Measurements from ENCODE around the gene PRKD1.

PRKD1 gene

DNA sequence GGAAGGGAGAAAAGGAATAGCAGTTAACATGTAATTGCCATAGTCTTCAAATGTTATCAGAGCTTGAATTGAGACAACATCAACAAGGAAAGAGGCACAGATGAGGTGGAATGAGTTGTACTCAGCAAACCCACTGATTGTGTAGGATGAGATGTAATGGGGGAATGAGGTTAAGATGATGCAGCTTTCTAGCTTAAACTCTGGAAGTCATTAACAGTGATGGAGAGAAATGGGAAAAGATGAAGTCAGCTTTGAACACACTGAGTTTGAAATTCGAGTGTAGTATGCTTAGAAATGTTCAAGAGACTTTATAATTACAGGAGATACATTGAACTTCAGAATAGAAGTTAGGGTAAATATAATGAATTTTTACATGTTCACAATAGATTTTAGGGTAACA lies 106.9 kb downstream of the PRKD1 start:
- no peak for DNase-seq (ENCODE audit: low spot score)
- in situ Hi-C loops (cut with MboI; ENCODE audit: low sequenced_read_pairs, unreplicated experiment) = no loop called here
- TF ChIP-seq, protein P1, sequence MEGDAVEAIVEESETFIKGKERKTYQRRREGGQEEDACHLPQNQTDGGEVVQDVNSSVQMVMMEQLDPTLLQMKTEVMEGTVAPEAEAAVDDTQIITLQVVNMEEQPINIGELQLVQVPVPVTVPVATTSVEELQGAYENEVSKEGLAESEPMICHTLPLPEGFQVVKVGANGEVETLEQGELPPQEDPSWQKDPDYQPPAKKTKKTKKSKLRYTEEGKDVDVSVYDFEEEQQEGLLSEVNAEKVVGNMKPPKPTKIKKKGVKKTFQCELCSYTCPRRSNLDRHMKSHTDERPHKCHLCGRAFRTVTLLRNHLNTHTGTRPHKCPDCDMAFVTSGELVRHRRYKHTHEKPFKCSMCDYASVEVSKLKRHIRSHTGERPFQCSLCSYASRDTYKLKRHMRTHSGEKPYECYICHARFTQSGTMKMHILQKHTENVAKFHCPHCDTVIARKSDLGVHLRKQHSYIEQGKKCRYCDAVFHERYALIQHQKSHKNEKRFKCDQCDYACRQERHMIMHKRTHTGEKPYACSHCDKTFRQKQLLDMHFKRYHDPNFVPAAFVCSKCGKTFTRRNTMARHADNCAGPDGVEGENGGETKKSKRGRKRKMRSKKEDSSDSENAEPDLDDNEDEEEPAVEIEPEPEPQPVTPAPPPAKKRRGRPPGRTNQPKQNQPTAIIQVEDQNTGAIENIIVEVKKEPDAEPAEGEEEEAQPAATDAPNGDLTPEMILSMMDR (IDR thresholded peaks at IDR 0.05; ENCODE audit: borderline replicate concordance, control extremely low read depth, extremely low read depth, insufficient read depth, missing control alignments) = no peak

DNA sequence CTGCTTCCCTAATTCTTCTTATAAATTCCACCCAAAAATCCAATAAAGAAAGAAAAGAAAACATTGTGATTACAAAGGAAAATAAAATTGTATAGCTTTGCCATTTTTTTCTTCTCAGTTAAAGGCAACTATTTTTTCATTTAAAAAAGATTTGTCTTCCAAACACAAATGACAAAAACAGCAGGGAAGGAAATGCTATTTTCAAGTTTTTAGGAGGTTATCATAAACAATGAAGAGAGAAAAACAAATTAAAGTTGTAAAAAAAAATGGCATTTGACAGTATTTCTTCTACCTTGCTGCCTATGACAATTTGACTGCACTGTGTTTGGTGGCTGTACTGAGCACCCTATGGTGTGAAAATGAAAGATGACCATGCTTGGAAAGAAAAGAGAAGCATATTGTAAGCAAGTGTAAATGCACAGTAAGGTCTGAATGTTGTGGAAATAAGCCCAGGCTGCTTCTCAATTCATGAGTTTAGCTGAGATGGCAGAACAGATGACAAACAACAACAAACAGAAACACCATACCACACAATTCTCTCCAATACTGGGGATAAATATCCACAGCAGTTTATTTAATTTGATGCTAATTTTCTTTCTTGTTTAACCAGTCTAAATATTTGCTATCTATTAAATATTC lies 109.8 kb downstream of the PRKD1 start:
- TF ChIP-seq, protein P1 (IDR thresholded peaks at IDR 0.05; ENCODE audit: borderline replicate concordance, control extremely low read depth, extremely low read depth, insufficient read depth, missing control alignments) = no peak
- in situ Hi-C loops (cut with MboI; ENCODE audit: low sequenced_read_pairs, unreplicated experiment) = no loop called here
- no peak for DNase-seq (ENCODE audit: low spot score)

DNA sequence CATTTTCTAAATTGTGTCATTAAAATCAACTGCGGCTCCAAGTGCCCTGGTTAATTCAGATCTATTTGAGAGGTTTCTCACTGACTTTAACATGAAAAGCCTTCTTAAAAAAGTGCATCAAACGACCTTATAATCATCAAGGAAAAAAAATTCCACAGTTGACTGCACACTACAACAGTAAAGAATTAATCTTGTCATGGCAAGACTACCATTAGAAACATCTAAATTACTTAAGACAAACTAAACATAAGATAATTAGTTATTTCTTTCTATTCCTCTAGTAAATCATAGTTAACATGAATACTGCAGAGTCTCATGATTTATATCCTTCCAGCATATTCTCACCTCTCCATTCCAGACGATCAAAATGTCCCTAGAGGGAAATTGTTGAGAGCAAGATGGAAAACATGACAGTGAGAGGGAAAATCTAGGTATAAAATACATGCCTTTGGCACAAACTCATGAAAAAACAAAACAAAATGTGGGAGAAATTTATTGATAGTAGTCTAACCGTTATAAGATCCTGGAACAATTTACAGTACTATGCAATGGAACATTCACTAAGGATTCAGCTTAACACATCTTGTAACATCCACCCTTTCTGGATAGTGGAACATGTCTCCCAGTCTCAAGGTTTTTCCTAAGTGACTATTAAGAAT lies 112.5 kb downstream of the PRKD1 start:
- TF ChIP-seq, protein P1 (IDR thresholded peaks at IDR 0.05; ENCODE audit: borderline replicate concordance, control extremely low read depth, extremely low read depth, insufficient read depth, missing control alignments) = no peak
- no peak for DNase-seq (ENCODE audit: low spot score)
- in situ Hi-C loops (cut with MboI; ENCODE audit: low sequenced_read_pairs, unreplicated experiment) = no loop called here

DNA sequence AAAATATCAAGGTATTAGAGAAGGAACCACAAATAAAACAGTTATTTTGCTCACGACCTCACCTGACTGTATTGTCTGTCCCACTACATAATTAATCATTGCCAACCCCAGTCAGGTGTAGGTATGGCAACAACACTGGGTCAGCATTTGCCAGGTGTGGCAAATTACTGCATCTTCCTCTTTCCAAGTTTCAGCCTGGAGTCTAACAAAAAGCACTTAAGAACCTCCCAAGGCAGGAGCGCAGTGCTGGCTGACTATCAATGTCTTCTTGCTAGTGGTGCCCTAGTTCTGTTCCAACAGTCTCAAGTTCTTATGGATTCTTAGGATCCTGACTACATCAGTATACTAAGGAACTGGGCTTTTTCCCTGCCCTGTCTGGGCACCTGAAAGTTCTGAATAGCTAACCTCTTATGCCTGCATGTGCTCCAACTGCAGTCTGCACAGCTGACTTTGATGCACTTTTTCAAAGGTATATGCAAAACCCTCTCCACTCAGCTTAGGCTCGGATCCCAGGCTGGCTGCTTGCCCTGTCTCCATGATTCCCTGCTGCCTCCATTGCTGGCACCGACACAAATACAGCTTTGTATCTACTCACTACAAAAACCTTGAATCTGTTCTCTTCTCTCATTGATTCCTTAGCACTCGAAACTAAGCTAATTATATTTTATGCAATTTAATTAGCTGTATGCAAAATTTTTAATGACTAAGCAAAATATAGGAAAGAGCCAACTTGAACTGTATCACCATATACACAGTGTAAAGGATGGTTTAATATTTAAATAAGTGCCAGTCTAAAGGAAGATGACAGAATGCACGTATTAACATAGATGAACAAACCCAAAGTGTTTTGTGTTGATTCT lies 113.3 kb downstream of the PRKD1 start:
- TF ChIP-seq, protein P1 (IDR thresholded peaks at IDR 0.05; ENCODE audit: borderline replicate concordance, control extremely low read depth, extremely low read depth, insufficient read depth, missing control alignments) = no peak
- in situ Hi-C loops (cut with MboI; ENCODE audit: low sequenced_read_pairs, unreplicated experiment) = no loop called here
- no peak for DNase-seq (ENCODE audit: low spot score)

DNA sequence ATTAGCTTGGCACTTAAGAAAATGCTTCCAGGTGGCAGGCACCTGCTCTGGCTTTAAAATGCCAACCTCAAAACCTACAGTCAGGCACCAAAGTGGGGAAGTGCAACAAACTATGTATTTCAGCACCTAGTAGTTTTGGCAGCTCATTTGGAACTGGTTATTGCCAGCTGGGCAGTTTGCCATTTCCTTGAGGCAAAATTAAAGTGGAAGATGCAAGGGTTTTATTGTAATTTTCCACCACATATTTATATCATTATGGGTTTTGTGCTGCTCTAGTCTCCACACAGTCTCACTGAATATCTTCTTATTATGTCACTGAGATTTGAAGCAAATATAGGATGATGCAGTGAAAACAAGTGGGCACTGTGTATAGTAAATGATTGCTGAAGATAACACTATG lies 117.0 kb downstream of the PRKD1 start:
- in situ Hi-C loops (cut with MboI; ENCODE audit: low sequenced_read_pairs, unreplicated experiment) = no loop called here
- TF ChIP-seq, protein P1 (IDR thresholded peaks at IDR 0.05; ENCODE audit: borderline replicate concordance, control extremely low read depth, extremely low read depth, insufficient read depth, missing control alignments) = no peak
- DNase-seq (ENCODE audit: low spot score) = no peak

DNA sequence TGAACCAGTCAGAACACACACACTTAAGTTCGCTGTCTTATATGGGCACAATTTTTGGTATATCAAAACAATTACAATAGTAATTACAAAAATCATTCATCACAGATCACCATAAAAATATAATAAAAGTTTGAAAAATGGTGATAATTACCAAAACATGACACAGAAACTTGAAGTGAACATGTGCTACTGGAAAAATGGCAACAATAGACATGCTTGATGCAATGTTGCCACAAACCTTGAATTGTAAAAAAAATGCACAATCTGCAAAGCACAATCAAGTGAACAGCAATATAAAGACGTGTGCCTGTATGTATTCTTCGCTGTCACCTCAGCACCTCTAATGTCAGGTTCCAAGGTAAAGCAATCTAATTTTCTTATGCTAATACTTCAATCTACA lies 117.6 kb downstream of the PRKD1 start:
- in situ Hi-C loops (cut with MboI; ENCODE audit: low sequenced_read_pairs, unreplicated experiment) = no loop called here
- TF ChIP-seq, protein P1 (IDR thresholded peaks at IDR 0.05; ENCODE audit: borderline replicate concordance, control extremely low read depth, extremely low read depth, insufficient read depth, missing control alignments) = no peak
- no peak for DNase-seq (ENCODE audit: low spot score)

Data from GM13976 (cell line).